Stomach (tissue), 4 donors: ENCODE measurements around the gene CDH12.

Experiments used
- EP300 ChIP-seq: sonication (generic); formaldehyde crosslinking; IDR thresholded peaks from one replicate; pipeline ENCODE4 v1.6.1; 2017; ENCODE audit warnings: antibody characterized with exemption
- POLR2A ChIP-seq, 4 donors: fragments of 450-650 bp; IDR thresholded peaks; one replicate each; pipeline ENCODE4 v1.6.1; 2016; ENCODE audit warnings: antibody characterized with exemption in 4 of 4, control low read depth in 2 of 4, mild to moderate bottlenecking in 1 of 4, moderate library complexity in 1 of 4
- TF ChIP-seq, protein P1 (sequence below), 7 experiments: fragments of 450-650 bp in 4 of 7; fragments of 200-600 bp in 3 of 7; sonication (generic) in 3 of 7; IDR thresholded peaks; one replicate each; pipeline ENCODE4 v1.5.1; 2016 to 2019; ENCODE audit warnings: antibody characterized with exemption in 7 of 7, control low read depth in 2 of 7, mild to moderate bottlenecking in 1 of 7

DNA sequence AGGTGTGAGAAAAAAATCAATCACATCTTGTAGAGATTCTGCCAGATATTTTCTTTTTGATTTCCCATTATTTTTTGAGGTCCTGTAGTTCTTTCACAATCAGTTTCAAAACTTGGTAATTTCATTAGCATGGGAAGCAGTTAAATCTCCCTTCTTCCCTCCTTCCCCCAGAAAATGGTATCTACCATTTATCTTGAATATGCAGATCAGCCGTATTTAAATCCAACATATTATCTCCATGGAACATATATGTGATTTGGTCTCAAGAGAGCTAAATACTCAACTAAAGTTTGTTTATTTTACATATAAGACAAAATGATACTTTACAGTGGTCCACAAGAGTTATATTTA is 1034.8 kb downstream of the CDH12 start:
- no peak for TF ChIP-seq EP300
- no peak for TF ChIP-seq POLR2A (IDR thresholded peaks at IDR 0.05)
- TF ChIP-seq, protein P1, sequence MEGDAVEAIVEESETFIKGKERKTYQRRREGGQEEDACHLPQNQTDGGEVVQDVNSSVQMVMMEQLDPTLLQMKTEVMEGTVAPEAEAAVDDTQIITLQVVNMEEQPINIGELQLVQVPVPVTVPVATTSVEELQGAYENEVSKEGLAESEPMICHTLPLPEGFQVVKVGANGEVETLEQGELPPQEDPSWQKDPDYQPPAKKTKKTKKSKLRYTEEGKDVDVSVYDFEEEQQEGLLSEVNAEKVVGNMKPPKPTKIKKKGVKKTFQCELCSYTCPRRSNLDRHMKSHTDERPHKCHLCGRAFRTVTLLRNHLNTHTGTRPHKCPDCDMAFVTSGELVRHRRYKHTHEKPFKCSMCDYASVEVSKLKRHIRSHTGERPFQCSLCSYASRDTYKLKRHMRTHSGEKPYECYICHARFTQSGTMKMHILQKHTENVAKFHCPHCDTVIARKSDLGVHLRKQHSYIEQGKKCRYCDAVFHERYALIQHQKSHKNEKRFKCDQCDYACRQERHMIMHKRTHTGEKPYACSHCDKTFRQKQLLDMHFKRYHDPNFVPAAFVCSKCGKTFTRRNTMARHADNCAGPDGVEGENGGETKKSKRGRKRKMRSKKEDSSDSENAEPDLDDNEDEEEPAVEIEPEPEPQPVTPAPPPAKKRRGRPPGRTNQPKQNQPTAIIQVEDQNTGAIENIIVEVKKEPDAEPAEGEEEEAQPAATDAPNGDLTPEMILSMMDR (IDR thresholded peaks at IDR 0.05), result no peak
